SK-N-SH (cell line): ENCODE data around the gene HOXC13. TPM values are rescaled to one million over a fixed set of nuclear protein-coding genes. Genes with fewer than 3 reads are reported as not detected.

Experiments
- CTCF ChIA-PET: fragments of 300-600, 350-600 bp; formaldehyde crosslinking; extraction: SDS; loops from one replicate; lab custom pipeline; 2021; lab: Yijun Ruan, JAX
- POLR2A ChIA-PET: fragments of 350-600 bp; sonication (Branson Sonifier 250); formaldehyde crosslinking; extraction: SDS; loops from one replicate; lab custom pipeline; 2020; ENCODE audit warnings: antibody characterized with exemption, inconsistent platforms; lab: Yijun Ruan, JAX
- DNase-seq: peaks from one replicate; pipeline ENCODE4 v3.0.0; 2012
- H2AFZ ChIP-seq: fragments of 200-600 bp; sonication (generic); 2 replicates; pipeline ENCODE4 v1.8.1; 2016; ENCODE audit warnings: antibody characterized with exemption, mild to moderate bottlenecking, low read depth
- H3F3A ChIP-seq: fragments of 200-600 bp; sonication (generic); replicated peaks from 2 replicates; pipeline ENCODE3; 2016; ENCODE audit warnings: antibody characterized with exemption, mild to moderate bottlenecking; ENCODE audit not compliant: insufficient read depth
- H3K27ac ChIP-seq, 2 experiments: fragments of 200-500 bp in 1 of 2; fragments of 200-600 bp in 1 of 2; sonication (Bioruptor generic) in 1 of 2; sonication (generic), shearing (Covaris generic) in 1 of 2; 2 replicates each; pipeline versions ENCODE4 v1.5.1 to v1.6.1; 2014 to 2016; ENCODE audit warnings: low read depth in 2 of 2, inconsistent platforms in 1 of 2, low read length in 1 of 2, mild to moderate bottlenecking in 1 of 2, mixed read lengths in 1 of 2
- H3K27me3 ChIP-seq: fragments of 200-600 bp; sonication (generic), shearing (Covaris generic); 2 replicates; pipeline ENCODE4 v1.6.1; 2016; ENCODE audit warnings: mixed run types; ENCODE audit not compliant: insufficient read depth
- H3K36me3 ChIP-seq, 2 experiments: fragments of 200-500 bp in 1 of 2; fragments of 200-600 bp in 1 of 2; sonication (Bioruptor generic) in 1 of 2; sonication (generic) in 1 of 2; replicated peaks in 1 of 2; 2 replicates each; pipeline versions ENCODE3 to v1.5.1; 2014 to 2016; ENCODE audit warnings: low read length in 1 of 2, mild to moderate bottlenecking in 1 of 2; ENCODE audit not compliant: insufficient read depth in 2 of 2, control insufficient read depth in 1 of 2
- H3K4me1 ChIP-seq, 2 experiments: fragments of 200-500 bp in 1 of 2; fragments of 200-600 bp in 1 of 2; sonication (Bioruptor generic) in 1 of 2; sonication (generic), shearing (Covaris generic) in 1 of 2; 2 replicates each; pipeline versions ENCODE4 v1.5.1 to v1.6.1; 2014 to 2016; ENCODE audit warnings: low read depth in 1 of 2, low read length in 1 of 2, mixed run types in 1 of 2; ENCODE audit not compliant: insufficient read depth in 2 of 2, control insufficient read depth in 1 of 2
- H3K4me2 ChIP-seq: fragments of 200-600 bp; sonication (generic), shearing (Covaris generic); 2 replicates; pipeline ENCODE4 v1.6.1; 2017; ENCODE audit warnings: mixed run types
- H3K4me3 ChIP-seq, 2 experiments: fragments of 200-500 bp in 1 of 2; fragments of 200-600 bp in 1 of 2; sonication (Bioruptor generic) in 1 of 2; sonication (generic), shearing (Covaris generic) in 1 of 2; 2 replicates each; pipeline versions ENCODE4 v1.5.1 to v1.8.1; 2014 to 2016; ENCODE audit warnings: low read depth in 2 of 2, inconsistent platforms in 1 of 2, low read length in 1 of 2, mild to moderate bottlenecking in 1 of 2, mixed read lengths in 1 of 2, moderate library complexity in 1 of 2
- H3K79me2 ChIP-seq: fragments of 200-600 bp; sonication (generic); 2 replicates; pipeline ENCODE4 v1.8.1; 2017; ENCODE audit warnings: mild to moderate bottlenecking; ENCODE audit not compliant: insufficient read depth
- H3K9ac ChIP-seq: fragments of 200-600 bp; sonication (generic); 2 replicates; pipeline ENCODE4 v1.6.1; 2017; ENCODE audit warnings: mixed run types
- H3K9me2 ChIP-seq: fragments of 200-600 bp; sonication (generic); 2 replicates; pipeline ENCODE4 v1.6.1; 2017; ENCODE audit warnings: mixed run types
- H3K9me3 ChIP-seq: fragments of 200-600 bp; sonication (generic); 2 replicates; pipeline ENCODE4 v1.6.1; 2017; ENCODE audit warnings: mixed run types, mild to moderate bottlenecking, moderate library complexity
- H4K20me1 ChIP-seq: fragments of 200-600 bp; sonication (generic); 2 replicates; pipeline ENCODE4 v1.6.1; 2017; ENCODE audit warnings: mild to moderate bottlenecking, mixed run types; ENCODE audit not compliant: insufficient read depth
- CHD2 ChIP-seq: fragments of 150-350 bp; IDR thresholded peaks from 2 replicates; pipeline ENCODE4 v1.6.1; 2018; ENCODE audit warnings: low read length; ENCODE audit not compliant: partially characterized antibody
- EP300 ChIP-seq, 2 experiments: IDR thresholded peaks; 2 replicates each; pipeline versions ENCODE4 v1.4.0 to v1.6.1; 2012; ENCODE audit warnings: borderline replicate concordance in 1 of 2, low read depth in 1 of 2, low read length in 1 of 2
- EZH2phosphoT487 ChIP-seq: fragments of 200-600 bp; sonication (generic); IDR thresholded peaks from 2 replicates; pipeline ENCODE4 v1.6.1; 2017; ENCODE audit warnings: low read depth, mixed run types, mild to moderate bottlenecking, antibody characterized with exemption, moderate library complexity, borderline replicate concordance
- FOXJ3 ChIP-seq: sonication (generic); formaldehyde crosslinking; IDR thresholded peaks from 2 replicates; pipeline ENCODE4 v1.5.1; 2020; ENCODE audit warnings: mild to moderate bottlenecking, missing genetic modification reagents
- FOXM1 ChIP-seq: IDR thresholded peaks from 2 replicates; pipeline ENCODE4 v1.4.0; 2012; ENCODE audit warnings: low read depth, mild to moderate bottlenecking
- GATA2 ChIP-seq: sonication (generic); formaldehyde crosslinking; IDR thresholded peaks from 2 replicates; pipeline ENCODE4 v1.5.0; 2020; ENCODE audit warnings: mild to moderate bottlenecking, missing genetic modification reagents
- IRF3 ChIP-seq: fragments of 150-350 bp; IDR thresholded peaks from 2 replicates; pipeline ENCODE4 v1.6.1; 2016; ENCODE audit warnings: mild to moderate bottlenecking, low read depth, low read length
- MAX ChIP-seq: IDR thresholded peaks from 2 replicates; pipeline ENCODE4 v1.4.0; 2012; ENCODE audit warnings: low read depth
- MEF2A ChIP-seq: IDR thresholded peaks from 2 replicates; pipeline ENCODE4 v1.4.0; 2012; ENCODE audit warnings: low read depth, borderline replicate concordance
- MXI1 ChIP-seq: IDR thresholded peaks from 2 replicates; pipeline ENCODE4 v1.6.1; 2012; ENCODE audit warnings: mild to moderate bottlenecking, low read depth, low read length, improper control_type of control experiment
- NFIC ChIP-seq: IDR thresholded peaks from 2 replicates; pipeline ENCODE4 v1.4.0; 2012; ENCODE audit warnings: borderline replicate concordance
- NRF1 ChIP-seq: IDR thresholded peaks from 2 replicates; pipeline ENCODE4 v1.6.1; 2012; ENCODE audit warnings: low read depth, mild to moderate bottlenecking, low read length
- POLR2AphosphoS5 ChIP-seq: IDR thresholded peaks from 2 replicates; pipeline ENCODE4 v1.6.1; 2012; ENCODE audit warnings: low read depth, low read length
- RAD21 ChIP-seq: IDR thresholded peaks from 2 replicates; pipeline ENCODE4 v1.6.1; 2012; ENCODE audit warnings: mild to moderate bottlenecking, low read length
- REST ChIP-seq: IDR thresholded peaks from 2 replicates; pipeline ENCODE4 v1.6.1; 2012; ENCODE audit warnings: mild to moderate bottlenecking, low read depth, low read length, moderate library complexity
- RXRA ChIP-seq: IDR thresholded peaks from 2 replicates; pipeline ENCODE4 v1.4.0; 2012; ENCODE audit warnings: low read depth, mild to moderate bottlenecking, borderline replicate concordance
- SIN3A ChIP-seq: IDR thresholded peaks from 2 replicates; pipeline ENCODE4 v1.6.1; 2012; ENCODE audit warnings: low read depth, mild to moderate bottlenecking, low read length, moderate library complexity, borderline replicate concordance
- SMC3 ChIP-seq: IDR thresholded peaks from 2 replicates; pipeline ENCODE4 v1.6.1; 2012; ENCODE audit warnings: low read depth, low read length, improper control_type of control experiment
- TAF1 ChIP-seq: IDR thresholded peaks from 2 replicates; pipeline ENCODE4 v1.6.1; 2012; ENCODE audit warnings: low read depth, mild to moderate bottlenecking, low read length, moderate library complexity, borderline replicate concordance
- TCF12 ChIP-seq: IDR thresholded peaks from 2 replicates; pipeline ENCODE4 v1.4.0; 2012
- TEAD4 ChIP-seq: IDR thresholded peaks from 2 replicates; pipeline ENCODE4 v1.4.0; 2012; ENCODE audit warnings: mild to moderate bottlenecking, borderline replicate concordance; ENCODE audit not compliant: insufficient read depth
- USF2 ChIP-seq: fragments of 150-350 bp; IDR thresholded peaks from 2 replicates; pipeline ENCODE4 v1.6.1; 2017; ENCODE audit warnings: antibody characterized with exemption, low read length, low read depth, borderline replicate concordance
- YY1 ChIP-seq: IDR thresholded peaks from 2 replicates; pipeline ENCODE4 v1.4.0; 2012; ENCODE audit warnings: low read depth, mild to moderate bottlenecking
- WGBS: methylation state at CpG from one replicate; pipeline ENCODE4 v1.1.6; 2017; ENCODE audit warnings: low lambda C conversion rate; 5-methylcytosine and 5-hydroxymethylcytosine counted together
- polyA plus RNA-seq, 3 experiments: library from polyadenylated mRNA; depleted of rRNA; stranded (reverse); fragments of >200 nt; gene quantifications; 2 replicates each; pipeline ENCODE4 v1.2.3, GENCODE V29; 2012

The HOXC13 gene
- polyA plus RNA-seq, 1 of the 3 experiments (the other 2 are of a cell fraction): not detected

- TF ChIP-seq FOXJ3 (no peak), EP300 (IDR thresholded peaks at IDR 0.05; ENCODE audit: borderline replicate concordance in 1 of 2, low read depth in 1 of 2, low read length in 1 of 2) (no peak), TAF1 (no peak), REST (no peak), EZH2phosphoT487 (no peak; the same call in 1 of the 2 replicates), NFIC (no peak), TCF12 (no peak), YY1 (no peak), CHD2 (peak; percentile 18), FOXM1 (no peak), MAX (peak; percentile 83), SIN3A (no peak), IRF3 (no peak), GATA2 (CRISPR knock-in tag) (no peak), POLR2AphosphoS5 (no peak)
These were observed 46.5 kb downstream of the HOXC13 start, which contains the start of gene HOXC10 (continued) for GRCh38 chr12:53984901-53985691.

GRCh38 chr12:53985692-53985993, 47.0 kb downstream of the HOXC13 start:
- Histone ChIP-seq H3K27me3 (peaks cover 95% of the 10 kb centered on the region), H3K9ac (no peak overlapping the region), H3K4me3 (peak overlapping the region; percentile 12 to 41; a peak in 2 of 4 replicates), H2AFZ (no peak overlapping the region), H3K79me2 (no peaks in the 10 kb centered on the region), H3F3A (no peaks in the 10 kb centered on the region), H3K9me3 (no peaks in the 10 kb centered on the region), H3K27ac (no peak overlapping the region), H3K36me3 (no peaks in the 10 kb centered on the region), H4K20me1 (no peaks in the 10 kb centered on the region), H3K9me2 (no peaks in the 10 kb centered on the region), H3K4me1 (peaks cover 0 to 12% of the 10 kb centered on the region in 2 experiments; a peak in 1 of 4 replicates), H3K4me2 (peak overlapping the region; percentile 95)
- WGBS: 33% methylated on average over 3 of the region's 21 CpGs
- ChIA-PET POLR2A (interaction anchor here (1.1 kb wide), 1 partner anchor 230 kb away, joined by 3 read pairs; no protein-coding TSS in a partner anchor), CTCF (interaction anchor here (0.6 to 12.8 kb wide), 38 partner anchors 14 to 406 kb away, joined by 3 to 194 read pairs (median 5); partner anchors contain the start of genes HOTAIR, HOXC11, HOXC12 and HOXC5)
- TF ChIP-seq EZH2phosphoT487: no peak
- TF ChIP-seq TEAD4: no peak
- TF ChIP-seq NRF1: no peak
- no peak for TF ChIP-seq TCF12
- no peak for TF ChIP-seq RAD21
- no peak for TF ChIP-seq MXI1
- no peak for TF ChIP-seq IRF3
- TF ChIP-seq MEF2A: no peak
- TF ChIP-seq SMC3: no peak
- TF ChIP-seq EP300 (IDR thresholded peaks at IDR 0.05; ENCODE audit: borderline replicate concordance in 1 of 2, low read depth in 1 of 2, low read length in 1 of 2): no peak
- TF ChIP-seq MAX: no peak
- no peak for TF ChIP-seq FOXM1
- TF ChIP-seq RXRA: no peak
- TF ChIP-seq USF2: no peak
- DNase-seq: no peak
